Stimulated activated effector memory CD8-positive, alpha-beta T cell treated with anti-CD3 and anti-CD28 coated beads, Interleukin-12 subunit alpha, Interleukin-12 subunit beta, amount 100 ng/mL, for 72 hours (primary cell): ENCODE data around the gene MRPS35.

ENCODE experiments used
- ATAC-seq: fragments of 150-1000 bp; cut with Tn5 transposase; 2 replicates; pipeline ENCODE4 v1.10.0; 2021
- DNase-seq, 2 donors: peaks; one replicate each; pipeline ENCODE4 v3.0.0; 2021 to 2022; ENCODE audit warnings: low spot score in 2 of 2
- H3K27ac Mint-ChIP-seq: one replicate; pipeline ENCODE4 v1.8.0; 2022; ENCODE audit warnings: mild to moderate bottlenecking, mixed read lengths
- H3K36me3 Mint-ChIP-seq: one replicate; pipeline ENCODE4 v1.8.0; 2022; ENCODE audit warnings: mild to moderate bottlenecking, mixed read lengths
- H3K4me1 Mint-ChIP-seq: one replicate; pipeline ENCODE4 v1.8.0; 2022; ENCODE audit warnings: mixed read lengths
- H3K4me3 Mint-ChIP-seq: one replicate; pipeline ENCODE4 v1.8.0; 2022; ENCODE audit warnings: mild to moderate bottlenecking, mixed read lengths
- H3K9me3 Mint-ChIP-seq: one replicate; pipeline ENCODE4 v1.8.0; 2022; ENCODE audit warnings: mixed read lengths

MRPS35 gene

GRCh38 chr12:27802936-27803335 is 92.3 kb downstream of the MRPS35 start:
- DNase-seq = no peak
- Mint-ChIP-seq H3K9me3 (peaks cover 2% of the 10 kb centered on the region), H3K4me3 (no peak overlapping the region), H3K27ac (no peak overlapping the region), H3K4me1 (peaks cover 50% of the 10 kb centered on the region), H3K36me3 (peaks cover 20% of the 10 kb centered on the region)
- no peak for ATAC-seq

GRCh38 chr12:27805238-27805637 is 94.6 kb downstream of the MRPS35 start:
- H3K4me3 Mint-ChIP-seq = no peak overlapping the region
- no peak for ATAC-seq
- peaks cover 6% of the 10 kb centered on the region for H3K36me3 Mint-ChIP-seq
- peaks cover 3% of the 10 kb centered on the region for H3K9me3 Mint-ChIP-seq
- H3K4me1 Mint-ChIP-seq = peaks cover 53% of the 10 kb centered on the region
- no peak overlapping the region for H3K27ac Mint-ChIP-seq
- no peak for DNase-seq
